Measurements from ENCODE around the gene KLHL29. TPM values are rescaled to one million over a fixed set of nuclear protein-coding genes. Genes with fewer than 3 reads are reported as not detected.

KLHL29 gene
- total RNA-seq, 1 experiment from 2014 or later, result 3.8 TPM

GRCh38 chr2:23475473-23475872 lies 90.5 kb downstream of the KLHL29 start:
- H3K4me1 ChIP-seq (ENCODE audit: low read length), result no peaks in the 10 kb centered on the region
- no peak overlapping the region for H3K4me3 ChIP-seq (ENCODE audit: low read length)
- H4K20me1 ChIP-seq (ENCODE audit: insufficient read depth, low read depth, low read length), result peaks cover 9% of the 10 kb centered on the region; the same call in 1 of the 2 replicates
- H3K27me3 ChIP-seq (ENCODE audit: low read length), result no peaks in the 10 kb centered on the region
- no peaks in the 10 kb centered on the region for H3K9me2 ChIP-seq (replicated peaks; ENCODE audit: insufficient read depth, low read length)
- no peaks in the 10 kb centered on the region for H3K79me2 ChIP-seq (ENCODE audit: low read length)
- H3K4me2 ChIP-seq (ENCODE audit: low read depth, low read length, poor library complexity, severe bottlenecking), result no peak overlapping the region
- no peak overlapping the region for H2AFZ ChIP-seq (ENCODE audit: low read length)
- H3K9ac ChIP-seq (ENCODE audit: low read length), result no peak overlapping the region
- no peaks in the 10 kb centered on the region for H3K36me3 ChIP-seq (ENCODE audit: insufficient read depth, low read length)
- no peaks in the 10 kb centered on the region for H3K9me3 ChIP-seq (ENCODE audit: low read length)
- H3K27ac ChIP-seq (ENCODE audit: low read length), result no peak overlapping the region
- no peak for DNase-seq

- H2AFZ ChIP-seq (ENCODE audit: low read length), result no peak overlapping the region
- no peak for DNase-seq
- H3K9me3 ChIP-seq (ENCODE audit: low read length), result no peaks in the 10 kb centered on the region
- H3K9ac ChIP-seq (ENCODE audit: low read length), result no peak overlapping the region
- H3K27ac ChIP-seq (ENCODE audit: low read length), result no peak overlapping the region
- H3K4me1 ChIP-seq (ENCODE audit: low read length), result no peaks in the 10 kb centered on the region
- H3K27me3 ChIP-seq (ENCODE audit: low read length), result no peaks in the 10 kb centered on the region
- no peaks in the 10 kb centered on the region for H3K79me2 ChIP-seq (ENCODE audit: low read length)
- H3K4me3 ChIP-seq (ENCODE audit: low read length), result no peak overlapping the region
- H3K36me3 ChIP-seq (ENCODE audit: insufficient read depth, low read length), result no peaks in the 10 kb centered on the region
- peaks cover 8% of the 10 kb centered on the region; the same call in 1 of the 2 replicates for H4K20me1 ChIP-seq (ENCODE audit: insufficient read depth, low read depth, low read length)
- H3K4me2 ChIP-seq (ENCODE audit: low read depth, low read length, poor library complexity, severe bottlenecking), result no peak overlapping the region
- no peaks in the 10 kb centered on the region for H3K9me2 ChIP-seq (replicated peaks; ENCODE audit: insufficient read depth, low read length)
Observed at GRCh38 chr2:23476786-23477185, 91.8 kb downstream of the KLHL29 start.

- Histone ChIP-seq H2AFZ (ENCODE audit: low read length) (no peak overlapping the region), H3K9ac (ENCODE audit: low read length) (no peak overlapping the region), H3K4me1 (ENCODE audit: low read length) (no peaks in the 10 kb centered on the region), H3K9me2 (replicated peaks; ENCODE audit: insufficient read depth, low read length) (no peaks in the 10 kb centered on the region), H3K36me3 (ENCODE audit: insufficient read depth, low read length) (no peaks in the 10 kb centered on the region), H3K79me2 (ENCODE audit: low read length) (no peaks in the 10 kb centered on the region), H3K9me3 (ENCODE audit: low read length) (no peaks in the 10 kb centered on the region), H3K4me3 (ENCODE audit: low read length) (no peak overlapping the region), H3K27me3 (ENCODE audit: low read length) (no peaks in the 10 kb centered on the region), H3K27ac (ENCODE audit: low read length) (no peak overlapping the region), H3K4me2 (ENCODE audit: low read depth, low read length, poor library complexity, severe bottlenecking) (no peak overlapping the region), H4K20me1 (ENCODE audit: insufficient read depth, low read depth, low read length) (peaks cover 8% of the 10 kb centered on the region; the same call in 1 of the 2 replicates)
- DNase-seq, result no peak
Observed at GRCh38 chr2:23477392-23477791, 92.4 kb downstream of the KLHL29 start.

GRCh38 chr2:23478087-23478932 lies 93.3 kb downstream of the KLHL29 start:
- no peak for DNase-seq
- no peaks in the 10 kb centered on the region for H3K9me2 ChIP-seq (replicated peaks; ENCODE audit: insufficient read depth, low read length)
- H3K4me3 ChIP-seq (ENCODE audit: low read length), result no peak overlapping the region

GRCh38 chr2:23478933-23479683 lies 94.1 kb downstream of the KLHL29 start:
- Histone ChIP-seq H3K4me1 (ENCODE audit: low read length) (no peaks in the 10 kb centered on the region), H3K36me3 (ENCODE audit: insufficient read depth, low read length) (no peaks in the 10 kb centered on the region), H3K27ac (ENCODE audit: low read length) (no peak overlapping the region), H3K9me2 (replicated peaks; ENCODE audit: insufficient read depth, low read length) (no peaks in the 10 kb centered on the region), H3K27me3 (ENCODE audit: low read length) (no peaks in the 10 kb centered on the region), H3K79me2 (ENCODE audit: low read length) (no peaks in the 10 kb centered on the region), H3K9ac (ENCODE audit: low read length) (no peak overlapping the region), H3K4me2 (ENCODE audit: low read depth, low read length, poor library complexity, severe bottlenecking) (no peak overlapping the region), H3K9me3 (ENCODE audit: low read length) (no peaks in the 10 kb centered on the region), H2AFZ (ENCODE audit: low read length) (no peak overlapping the region), H3K4me3 (ENCODE audit: low read length) (no peak overlapping the region), H4K20me1 (ENCODE audit: insufficient read depth, low read depth, low read length) (peaks cover 18% of the 10 kb centered on the region; the same call in 1 of the 2 replicates)
- no peak for DNase-seq

More at GRCh38 chr2:23478087-23478932, 93.3 kb downstream of the KLHL29 start:
- no peak overlapping the region for H2AFZ ChIP-seq (ENCODE audit: low read length)
- H3K36me3 ChIP-seq (ENCODE audit: insufficient read depth, low read length), result no peaks in the 10 kb centered on the region
- H3K27me3 ChIP-seq (ENCODE audit: low read length), result no peaks in the 10 kb centered on the region
- H3K4me2 ChIP-seq (ENCODE audit: low read depth, low read length, poor library complexity, severe bottlenecking), result no peak overlapping the region
- peaks cover 12% of the 10 kb centered on the region; the same call in 1 of the 2 replicates for H4K20me1 ChIP-seq (ENCODE audit: insufficient read depth, low read depth, low read length)
- no peaks in the 10 kb centered on the region for H3K79me2 ChIP-seq (ENCODE audit: low read length)
- no peaks in the 10 kb centered on the region for H3K4me1 ChIP-seq (ENCODE audit: low read length)
- H3K9ac ChIP-seq (ENCODE audit: low read length), result no peak overlapping the region
- no peak overlapping the region for H3K27ac ChIP-seq (ENCODE audit: low read length)
- no peaks in the 10 kb centered on the region for H3K9me3 ChIP-seq (ENCODE audit: low read length)

- no peak overlapping the region for H3K27ac ChIP-seq (ENCODE audit: low read length)
- H3K9ac ChIP-seq (ENCODE audit: low read length), result no peak overlapping the region
Observed at GRCh38 chr2:23480957-23481797, 96.2 kb downstream of the KLHL29 start.

GRCh38 chr2:23482188-23482587 lies 97.2 kb downstream of the KLHL29 start:
- Histone ChIP-seq H3K4me3 (ENCODE audit: low read length) (no peak overlapping the region), H3K36me3 (ENCODE audit: insufficient read depth, low read length) (no peaks in the 10 kb centered on the region), H3K27me3 (ENCODE audit: low read length) (no peaks in the 10 kb centered on the region), H3K4me1 (ENCODE audit: low read length) (no peaks in the 10 kb centered on the region), H3K9ac (ENCODE audit: low read length) (no peak overlapping the region), H3K79me2 (ENCODE audit: low read length) (no peaks in the 10 kb centered on the region), H3K4me2 (ENCODE audit: low read depth, low read length, poor library complexity, severe bottlenecking) (no peak overlapping the region), H3K9me2 (replicated peaks; ENCODE audit: insufficient read depth, low read length) (no peaks in the 10 kb centered on the region), H3K27ac (ENCODE audit: low read length) (no peak overlapping the region), H2AFZ (ENCODE audit: low read length) (no peak overlapping the region), H4K20me1 (ENCODE audit: insufficient read depth, low read depth, low read length) (peaks cover 19% of the 10 kb centered on the region; the same call in 1 of the 2 replicates), H3K9me3 (ENCODE audit: low read length) (no peaks in the 10 kb centered on the region)
- DNase-seq, result no peak

More at GRCh38 chr2:23480957-23481797, 96.2 kb downstream of the KLHL29 start:
- Histone ChIP-seq H2AFZ (ENCODE audit: low read length) (no peak overlapping the region), H3K9me2 (replicated peaks; ENCODE audit: insufficient read depth, low read length) (no peaks in the 10 kb centered on the region), H3K27me3 (ENCODE audit: low read length) (no peaks in the 10 kb centered on the region), H3K4me1 (ENCODE audit: low read length) (no peaks in the 10 kb centered on the region), H3K4me3 (ENCODE audit: low read length) (no peak overlapping the region), H3K79me2 (ENCODE audit: low read length) (no peaks in the 10 kb centered on the region), H3K9me3 (ENCODE audit: low read length) (no peaks in the 10 kb centered on the region), H3K36me3 (ENCODE audit: insufficient read depth, low read length) (no peaks in the 10 kb centered on the region), H4K20me1 (ENCODE audit: insufficient read depth, low read depth, low read length) (peaks cover 22% of the 10 kb centered on the region; the same call in 1 of the 2 replicates), H3K4me2 (ENCODE audit: low read depth, low read length, poor library complexity, severe bottlenecking) (no peak overlapping the region)
- DNase-seq, result no peak
